SW480 (cell line): ENCODE results near the gene PADI6.

Source experiments
- DNase-seq: peaks from one replicate; pipeline ENCODE4 v3.0.0-alpha.2; 2016; ENCODE audit warnings: low spot score

The PADI6 gene

DNA sequence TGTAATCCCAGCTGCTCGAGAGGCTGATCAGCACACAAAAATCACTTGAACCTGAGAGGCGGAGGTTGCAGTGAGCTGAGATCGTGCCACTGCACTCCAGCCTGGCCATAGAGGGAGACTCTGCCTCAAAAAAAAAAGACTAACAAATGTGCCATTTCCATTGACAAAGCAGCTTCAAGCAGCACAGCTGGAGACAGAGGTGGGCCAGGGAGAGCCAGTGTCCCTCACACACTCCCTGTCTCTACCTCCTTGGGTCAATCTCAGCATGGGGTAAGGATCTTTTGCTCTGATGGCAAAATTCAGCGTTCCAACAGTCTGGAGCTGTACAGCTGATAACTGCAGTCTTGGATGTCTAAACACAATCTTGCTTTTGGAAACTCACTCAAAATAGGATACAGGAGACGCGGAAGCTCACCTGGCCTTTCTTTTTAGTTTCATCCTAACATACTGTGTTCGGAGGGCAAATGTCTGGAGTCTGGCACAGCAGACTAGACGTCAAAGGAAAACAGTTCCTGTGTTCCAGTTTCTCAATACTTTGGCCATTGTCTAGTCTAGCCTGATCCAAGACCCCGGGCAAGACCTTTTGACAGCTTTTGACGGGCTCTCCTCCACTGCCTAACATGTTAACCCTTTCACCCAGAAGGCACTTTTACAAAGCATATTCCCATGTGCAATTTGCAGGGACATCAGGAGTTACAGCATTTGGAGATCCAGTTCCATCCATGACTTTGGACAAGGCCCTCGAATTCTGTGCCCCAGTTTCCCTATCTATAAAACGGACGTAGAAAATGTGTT, 64.6 kb downstream of the PADI6 start:
- no peak for DNase-seq

GRCh38 chr1:17437260-17437579, 65.2 kb downstream of the PADI6 start:
- DNase-seq: no peak

- peak; percentile 29 for DNase-seq
Measured at GRCh38 chr1:17437580-17438317, 65.8 kb downstream of the PADI6 start.

- DNase-seq: peak; percentile 49
Measured at GRCh38 chr1:17438318-17439249, 66.6 kb downstream of the PADI6 start.

- peak; percentile 89 for DNase-seq
Measured at GRCh38 chr1:17439250-17440073, 67.5 kb downstream of the PADI6 start, which contains the start of gene RCC2. Gene RCC2 (minus strand): TSS chr1:17439677. CDS start chr1:17438514, 1,163 bp downstream.

- peak; percentile 30 for DNase-seq
Measured at GRCh38 chr1:17440074-17440826, 68.3 kb downstream of the PADI6 start.

GRCh38 chr1:17440827-17441168, 68.8 kb downstream of the PADI6 start:
- DNase-seq: peak; percentile 20

DNA sequence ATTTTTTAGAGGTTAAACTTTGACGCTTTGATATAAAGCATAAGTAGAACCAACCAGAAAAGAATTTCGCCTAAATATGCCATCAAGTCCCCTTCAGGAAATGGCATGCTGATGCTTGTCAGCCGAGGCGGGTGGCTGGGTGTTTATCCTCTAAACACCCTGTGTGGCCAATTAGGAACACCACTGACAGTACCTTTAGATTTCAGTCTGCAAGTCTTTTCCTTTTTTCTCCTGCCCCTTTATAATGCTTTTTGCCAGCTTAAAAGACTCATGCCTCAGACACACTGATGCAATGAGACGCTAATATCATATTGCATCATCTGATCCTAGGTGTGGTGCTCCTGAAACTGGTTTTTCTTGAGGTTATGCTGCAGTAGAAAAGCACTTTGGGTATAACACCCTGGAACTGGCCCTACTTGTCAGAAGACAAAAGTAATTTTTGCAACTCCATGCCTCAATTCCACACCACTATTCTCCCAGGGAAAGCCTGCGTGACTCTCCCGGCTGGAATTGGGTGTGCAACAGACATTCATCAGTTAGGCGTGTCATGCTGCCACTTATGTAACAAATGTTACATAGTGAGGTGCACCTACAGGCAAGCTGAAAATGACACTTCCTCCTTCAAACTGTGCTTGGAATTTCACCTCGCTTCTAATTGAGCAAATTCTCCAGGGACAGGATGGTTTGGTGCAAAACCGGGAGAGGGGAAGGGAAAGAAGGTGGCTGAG, 69.4 kb downstream of the PADI6 start:
- peak; percentile 87 for DNase-seq

- DNase-seq: no peak
Measured at GRCh38 chr1:17441993-17442357, 70.0 kb downstream of the PADI6 start.

GRCh38 chr1:17442841-17443240, 70.8 kb downstream of the PADI6 start:
- no peak for DNase-seq

DNA sequence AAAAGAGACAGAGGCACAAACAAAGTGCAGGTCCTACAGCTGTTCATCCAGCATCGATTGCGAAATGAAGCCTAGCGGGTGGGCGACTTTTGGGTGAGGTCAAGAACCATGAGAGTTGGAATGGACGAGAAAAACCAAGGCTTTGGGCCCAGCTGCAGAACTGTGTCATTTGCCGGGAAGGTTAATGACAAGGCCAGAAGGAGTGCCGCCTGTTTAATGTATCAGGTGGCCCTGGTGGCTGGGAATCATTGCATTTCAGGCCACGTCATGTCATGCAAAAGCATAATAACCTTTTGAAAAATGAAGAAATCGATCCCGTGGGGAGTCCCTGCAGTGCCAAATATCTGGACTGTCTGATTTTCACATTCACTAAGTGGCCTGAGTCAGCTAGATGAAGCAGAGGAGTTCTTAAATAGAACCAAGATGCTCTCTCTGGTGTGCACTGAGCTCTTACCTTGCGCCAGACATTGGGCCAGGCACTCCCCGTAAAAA, 75.6 kb downstream of the PADI6 start:
- DNase-seq: no peak
